NT2/D1 (cell line): ENCODE results near the gene CROCC2.

Experiments
- DNase-seq: peaks from one replicate; pipeline ENCODE4 v3.0.0-alpha.2; 2011; ENCODE audit warnings: low read depth, low spot score
- H3K27me3 ChIP-seq: 2 replicates; pipeline ENCODE4 v1.6.0; 2011; ENCODE audit warnings: mild to moderate bottlenecking; ENCODE audit not compliant: insufficient read length, insufficient read depth
- H3K36me3 ChIP-seq: 2 replicates; pipeline ENCODE4 v1.6.1; 2011; ENCODE audit warnings: mild to moderate bottlenecking, low read length, mixed read lengths; ENCODE audit not compliant: insufficient read depth, insufficient read length
- H3K4me1 ChIP-seq: 2 replicates; pipeline ENCODE4 v1.5.1; 2011; ENCODE audit not compliant: insufficient read depth, insufficient read length
- H3K4me3 ChIP-seq: 2 replicates; pipeline ENCODE4 v1.5.1; 2011; ENCODE audit warnings: low read depth; ENCODE audit not compliant: insufficient read length
- H3K9ac ChIP-seq: 2 replicates; pipeline ENCODE4 v1.6.0; 2011; ENCODE audit warnings: low read depth; ENCODE audit not compliant: insufficient read length
- H3K9me3 ChIP-seq: 2 replicates; pipeline ENCODE4 v1.5.1; 2011; ENCODE audit warnings: mild to moderate bottlenecking, low read length; ENCODE audit not compliant: insufficient read depth
- SUZ12 ChIP-seq: IDR thresholded peaks from 2 replicates; pipeline ENCODE4 v1.6.1; 2011; ENCODE audit not compliant: insufficient read length, insufficient read depth; ENCODE audit errors: extremely low read depth
- YY1 ChIP-seq: IDR thresholded peaks from 2 replicates; pipeline ENCODE4 v1.6.1; 2011; ENCODE audit not compliant: insufficient read length, insufficient read depth
- ZNF274 ChIP-seq: IDR thresholded peaks from 2 replicates; pipeline ENCODE4 v1.6.1; 2011; ENCODE audit warnings: mild to moderate bottlenecking, low read depth, low read length

The CROCC2 gene

GRCh38 chr2:240886023-240886565, 20.0 kb upstream of the CROCC2 start:
- H3K9me3 ChIP-seq: no peaks in the 10 kb centered on the region
- no peak overlapping the region for H3K4me3 ChIP-seq
- no peaks in the 10 kb centered on the region for H3K27me3 ChIP-seq
- H3K4me1 ChIP-seq: peaks cover 11% of the 10 kb centered on the region
- no peak overlapping the region for H3K9ac ChIP-seq
- no peak for DNase-seq
- no peak for TF ChIP-seq YY1
- TF ChIP-seq ZNF274: no peak
- TF ChIP-seq SUZ12: no peak
- no peaks in the 10 kb centered on the region for H3K36me3 ChIP-seq

GRCh38 chr2:240886678-240887609, 19.2 kb upstream of the CROCC2 start:
- no peak overlapping the region for H3K9ac ChIP-seq
- H3K36me3 ChIP-seq: no peaks in the 10 kb centered on the region
- no peaks in the 10 kb centered on the region for H3K9me3 ChIP-seq
- H3K4me3 ChIP-seq: no peak overlapping the region
- TF ChIP-seq SUZ12: no peak
- TF ChIP-seq YY1: no peak
- no peak for TF ChIP-seq ZNF274
- peaks cover 13% of the 10 kb centered on the region for H3K4me1 ChIP-seq
- H3K27me3 ChIP-seq: no peaks in the 10 kb centered on the region
- DNase-seq: no peak

GRCh38 chr2:240887631-240888030, 18.5 kb upstream of the CROCC2 start:
- Histone ChIP-seq H3K4me3 (no peak overlapping the region), H3K4me1 (peaks cover 15% of the 10 kb centered on the region), H3K36me3 (no peaks in the 10 kb centered on the region), H3K27me3 (no peaks in the 10 kb centered on the region), H3K9ac (peak overlapping the region; percentile 28), H3K9me3 (no peaks in the 10 kb centered on the region)
- no peak for DNase-seq
- TF ChIP-seq YY1 (no peak), ZNF274 (no peak), SUZ12 (no peak)

- no peaks in the 10 kb centered on the region for H3K27me3 ChIP-seq
- no peak overlapping the region for H3K4me3 ChIP-seq
- H3K9ac ChIP-seq: no peak overlapping the region
- no peaks in the 10 kb centered on the region for H3K9me3 ChIP-seq
- no peak for TF ChIP-seq YY1
- TF ChIP-seq ZNF274: no peak
- TF ChIP-seq SUZ12: no peak
- H3K4me1 ChIP-seq: peaks cover 16% of the 10 kb centered on the region
- DNase-seq: no peak
- no peaks in the 10 kb centered on the region for H3K36me3 ChIP-seq
These were observed 17.8 kb upstream of the CROCC2 start for GRCh38 chr2:240888130-240888889.

GRCh38 chr2:240888890-240889573, 17.1 kb upstream of the CROCC2 start:
- no peaks in the 10 kb centered on the region for H3K27me3 ChIP-seq
- no peak for TF ChIP-seq SUZ12
- TF ChIP-seq ZNF274: no peak
- TF ChIP-seq YY1: no peak
- no peak for DNase-seq
- no peak overlapping the region for H3K4me3 ChIP-seq
- H3K9ac ChIP-seq: no peak overlapping the region
- H3K9me3 ChIP-seq: no peaks in the 10 kb centered on the region
- H3K4me1 ChIP-seq: peaks cover 23% of the 10 kb centered on the region
- no peaks in the 10 kb centered on the region for H3K36me3 ChIP-seq

GRCh38 chr2:240889601-240890560, 16.3 kb upstream of the CROCC2 start:
- no peaks in the 10 kb centered on the region for H3K27me3 ChIP-seq
- peaks cover 26% of the 10 kb centered on the region for H3K4me1 ChIP-seq
- no peak for TF ChIP-seq ZNF274
- no peak for TF ChIP-seq SUZ12
- TF ChIP-seq YY1: no peak
- no peaks in the 10 kb centered on the region for H3K9me3 ChIP-seq
- no peaks in the 10 kb centered on the region for H3K36me3 ChIP-seq
- no peak overlapping the region for H3K4me3 ChIP-seq
- no peak for DNase-seq
- H3K9ac ChIP-seq: no peak overlapping the region
